HG02759 (cell line): Measurements from ENCODE around the gene CAMK1D.
"Not testable (repeated sequence)": the region's sequence is repeated elsewhere in the genome, so short reads cannot be mapped to it uniquely, and the experiment has no call there.

Source experiments
- ATAC-seq: cut with Tn5 transposase; IDR thresholded peaks from one replicate; pipeline ENCODE4 v1.9.1; 2021; ENCODE audit warnings: mild to moderate bottlenecking, moderate library complexity; ENCODE audit not compliant: unreplicated experiment

Gene CAMK1D

DNA sequence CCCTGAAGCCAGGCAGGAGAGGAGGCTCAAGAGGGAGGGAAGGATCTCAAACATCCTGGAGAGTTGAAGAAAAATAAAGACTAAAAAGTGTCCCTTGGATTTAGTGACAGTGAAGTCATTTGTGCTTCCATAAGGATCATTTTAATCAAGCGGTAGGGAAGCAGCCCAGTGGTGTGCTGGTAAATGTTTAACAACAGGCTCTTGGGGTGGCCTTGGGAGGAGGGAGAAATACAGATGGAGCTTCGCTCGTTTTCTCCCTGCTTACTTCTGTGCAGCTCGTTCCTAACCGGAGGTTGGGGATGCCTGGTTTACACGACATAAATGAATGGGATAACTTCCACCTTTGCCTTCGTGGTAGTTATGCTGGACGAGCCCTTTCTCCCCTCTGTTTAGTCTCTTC, 140.0 kb downstream of the CAMK1D start:
- no peak for ATAC-seq

DNA sequence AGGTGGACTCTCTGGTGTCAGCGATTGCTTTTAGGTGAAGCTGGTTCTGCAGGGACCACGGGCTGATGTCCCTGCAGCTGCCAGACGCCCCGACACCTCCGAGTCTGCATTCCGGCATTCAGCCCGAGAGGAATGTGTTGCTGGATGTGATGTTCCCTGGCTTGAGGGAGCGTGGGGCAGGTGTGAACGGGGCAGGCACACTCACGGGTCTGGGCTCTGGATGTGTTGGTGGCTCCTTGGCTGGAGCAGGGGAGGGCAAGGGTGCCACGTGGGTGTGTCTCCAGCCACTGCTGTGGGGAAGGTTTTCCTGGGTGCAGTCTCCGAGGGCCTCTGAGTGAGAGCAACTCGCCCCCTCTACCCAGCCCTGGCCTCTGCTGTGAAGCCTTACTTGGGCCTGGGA, 140.5 kb downstream of the CAMK1D start:
- no peak for ATAC-seq

DNA sequence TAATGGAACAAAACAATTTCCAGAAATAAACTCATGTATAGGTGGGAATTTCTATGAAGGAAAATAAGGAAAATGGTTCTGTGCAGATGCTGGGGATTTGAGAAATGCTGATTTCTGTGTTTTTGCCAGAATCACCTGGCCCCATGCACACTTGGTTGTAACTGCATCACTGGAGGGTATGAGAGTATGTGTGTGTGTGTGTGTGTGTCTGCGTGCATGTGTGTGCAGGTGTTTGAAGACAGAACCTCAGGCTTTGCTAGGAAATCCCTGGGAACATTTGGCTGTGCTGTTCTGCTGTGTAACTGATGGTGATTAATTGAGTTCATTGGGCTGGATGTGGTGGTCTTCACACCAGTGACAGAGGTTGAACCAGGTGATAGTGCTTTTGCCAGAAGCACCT, 141.6 kb downstream of the CAMK1D start:
- no peak for ATAC-seq

DNA sequence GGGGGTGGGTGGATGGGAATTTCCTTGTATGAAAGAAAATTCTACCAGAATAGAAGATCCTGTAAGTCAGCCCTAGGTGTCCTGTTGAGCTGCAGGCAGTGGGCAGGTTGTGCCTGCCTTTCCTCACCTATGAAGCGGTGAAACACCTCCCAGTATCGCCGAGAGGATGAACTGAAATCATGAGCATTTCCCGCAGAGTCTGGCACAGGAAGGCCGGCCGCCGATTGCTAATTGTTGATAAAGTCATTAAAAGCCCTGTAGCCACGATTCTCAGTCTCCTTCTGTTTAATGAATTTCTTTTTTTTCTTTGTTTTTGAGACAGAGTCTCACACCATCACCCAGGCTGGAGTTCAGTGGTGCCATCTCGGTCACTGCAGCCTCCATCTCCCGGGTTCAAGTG, 142.1 kb downstream of the CAMK1D start:
- no peak for ATAC-seq

DNA sequence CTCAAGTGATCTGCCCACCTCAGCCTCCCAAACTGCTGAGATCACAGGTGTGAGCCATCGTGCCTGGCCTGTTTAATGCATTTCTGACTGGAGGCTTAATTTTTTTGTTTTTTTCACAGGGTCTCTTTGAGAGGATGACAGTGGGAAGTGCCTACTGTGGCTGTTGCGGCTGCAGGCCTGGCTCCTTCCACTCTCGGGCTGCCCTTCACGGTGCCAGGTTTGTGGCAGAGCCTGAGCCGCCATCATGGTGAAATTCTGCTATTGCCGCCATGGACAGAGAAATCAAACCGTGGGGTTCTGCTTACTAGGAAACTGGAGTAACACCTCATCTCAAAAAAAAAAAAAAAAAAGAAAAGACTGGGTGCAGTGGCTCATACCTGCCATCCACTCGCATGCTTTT, 142.7 kb downstream of the CAMK1D start:
- no peak for ATAC-seq

DNA sequence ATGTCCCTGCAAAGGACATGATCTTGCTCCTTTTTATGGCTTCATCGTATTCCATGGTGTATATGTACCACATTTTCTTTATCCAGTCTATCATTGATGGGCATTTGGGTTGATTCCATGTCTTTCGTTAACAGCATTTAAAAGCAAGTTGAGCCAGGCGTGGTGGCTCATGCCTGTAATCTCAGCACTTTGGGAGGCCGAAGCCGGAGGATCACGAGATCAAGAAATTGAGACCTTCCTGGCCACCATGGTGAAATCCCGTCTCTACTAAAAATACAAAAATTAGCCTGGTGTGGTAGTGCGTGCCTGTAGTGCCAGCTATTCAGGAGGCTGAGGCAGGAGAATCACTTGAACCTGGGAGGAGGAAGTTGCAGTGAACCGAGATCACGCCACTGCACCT, 147.7 kb downstream of the CAMK1D start:
- not testable (repeated sequence) for ATAC-seq

DNA sequence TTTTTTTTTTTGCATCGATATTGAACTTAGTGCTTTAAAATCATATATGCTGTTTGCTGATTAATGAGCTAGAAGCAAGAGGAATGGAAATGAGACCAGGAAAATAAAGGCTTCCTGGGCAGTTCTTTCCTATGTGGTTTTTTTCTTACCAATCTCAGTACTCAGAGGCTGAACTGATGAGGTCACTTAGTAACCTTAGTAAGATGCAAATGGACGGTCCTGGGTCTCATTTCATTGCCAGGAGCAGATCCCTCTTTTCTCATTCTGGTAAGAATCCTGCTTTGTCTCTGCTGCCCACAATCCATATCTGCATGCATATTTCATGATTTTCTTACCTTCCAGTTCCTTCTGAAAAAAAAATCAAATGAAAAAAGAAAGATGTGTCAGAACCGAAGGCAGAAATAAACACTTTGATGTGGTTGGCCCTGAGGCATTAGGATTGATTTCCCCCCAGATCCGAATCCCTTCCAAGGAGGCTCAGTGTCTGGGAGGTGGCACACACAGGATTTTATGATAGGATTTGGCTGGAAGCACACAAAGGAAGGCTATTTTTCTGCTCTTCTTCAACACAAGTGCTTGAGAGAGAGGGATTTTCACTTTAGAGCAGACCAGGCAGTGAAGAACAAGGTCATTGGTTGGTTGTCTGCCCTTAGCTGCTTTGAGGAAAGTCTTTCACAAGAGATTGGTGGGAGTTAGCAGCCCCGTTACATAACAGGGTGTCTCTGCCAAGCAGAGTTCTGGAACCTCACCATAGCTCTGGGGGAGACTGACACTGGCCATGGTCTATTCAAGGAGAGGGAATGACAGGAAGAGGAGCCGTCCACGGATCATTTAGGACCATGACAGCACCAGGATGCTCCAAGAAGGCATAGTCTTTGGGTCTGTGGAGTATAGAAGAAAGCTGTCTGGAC, 150.0 kb downstream of the CAMK1D start:
- no peak for ATAC-seq

DNA sequence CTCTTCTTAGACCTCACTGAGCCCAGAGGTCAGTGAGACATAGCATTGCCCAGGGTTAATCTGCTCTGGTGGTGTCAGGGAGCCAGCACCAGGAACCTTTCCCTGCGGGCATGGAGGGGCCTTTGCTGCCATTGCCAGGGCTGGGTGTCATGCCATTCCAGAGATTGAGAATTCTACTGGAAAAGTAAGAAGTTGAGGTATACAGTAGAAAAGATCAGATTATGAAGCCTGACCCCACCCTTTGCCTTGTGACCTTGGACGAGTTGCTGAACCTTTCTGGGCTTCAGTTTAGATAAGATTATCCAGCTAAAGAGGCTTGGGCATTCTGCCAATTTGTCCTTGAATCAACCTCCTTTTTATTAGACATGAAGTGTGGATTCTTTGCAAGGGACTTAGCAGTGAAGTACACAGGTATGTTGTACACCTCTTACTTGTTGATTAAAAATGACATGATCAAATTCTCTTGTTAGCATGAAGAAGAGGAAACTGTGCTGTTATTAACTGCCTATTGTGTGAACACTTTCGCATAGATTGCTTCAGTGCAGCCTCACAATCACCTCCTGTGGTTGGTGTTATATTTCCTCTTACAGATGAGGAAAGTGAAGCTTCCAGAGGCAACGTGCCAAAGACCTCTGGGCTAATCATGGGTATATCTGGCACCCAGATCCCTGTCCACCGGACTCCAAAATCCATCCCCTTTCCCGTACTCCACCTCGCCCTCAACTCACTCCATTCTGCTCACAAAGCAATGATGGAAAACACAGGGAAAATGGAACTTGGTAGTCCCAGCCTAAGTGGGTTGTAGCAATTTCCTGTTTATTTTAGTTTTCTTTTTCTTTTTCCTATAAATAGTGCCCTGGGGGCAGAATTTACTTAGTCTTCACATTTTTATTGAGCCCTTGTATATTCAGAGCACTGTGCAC, 151.3 kb downstream of the CAMK1D start:
- no peak for ATAC-seq

DNA sequence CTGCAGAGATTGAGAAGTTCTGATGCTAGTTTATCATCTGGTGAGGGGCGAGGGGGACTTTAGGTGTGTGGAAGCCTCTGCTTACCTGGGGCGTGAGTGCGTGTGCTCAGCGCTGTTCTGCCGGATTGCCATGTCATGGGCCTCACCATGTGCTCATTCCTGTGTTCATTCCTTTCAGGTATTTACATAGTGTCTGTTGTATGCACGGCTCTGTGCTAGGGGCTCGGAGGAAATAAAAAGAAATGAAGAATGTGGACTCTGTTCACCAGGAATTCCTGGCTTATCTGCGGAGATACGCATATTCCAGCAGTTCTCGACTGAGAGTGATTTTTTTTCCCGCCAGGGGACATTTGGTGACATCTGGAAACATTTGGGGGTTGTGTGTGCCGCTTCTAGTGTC, 152.0 kb downstream of the CAMK1D start:
- ATAC-seq, result no peak

DNA sequence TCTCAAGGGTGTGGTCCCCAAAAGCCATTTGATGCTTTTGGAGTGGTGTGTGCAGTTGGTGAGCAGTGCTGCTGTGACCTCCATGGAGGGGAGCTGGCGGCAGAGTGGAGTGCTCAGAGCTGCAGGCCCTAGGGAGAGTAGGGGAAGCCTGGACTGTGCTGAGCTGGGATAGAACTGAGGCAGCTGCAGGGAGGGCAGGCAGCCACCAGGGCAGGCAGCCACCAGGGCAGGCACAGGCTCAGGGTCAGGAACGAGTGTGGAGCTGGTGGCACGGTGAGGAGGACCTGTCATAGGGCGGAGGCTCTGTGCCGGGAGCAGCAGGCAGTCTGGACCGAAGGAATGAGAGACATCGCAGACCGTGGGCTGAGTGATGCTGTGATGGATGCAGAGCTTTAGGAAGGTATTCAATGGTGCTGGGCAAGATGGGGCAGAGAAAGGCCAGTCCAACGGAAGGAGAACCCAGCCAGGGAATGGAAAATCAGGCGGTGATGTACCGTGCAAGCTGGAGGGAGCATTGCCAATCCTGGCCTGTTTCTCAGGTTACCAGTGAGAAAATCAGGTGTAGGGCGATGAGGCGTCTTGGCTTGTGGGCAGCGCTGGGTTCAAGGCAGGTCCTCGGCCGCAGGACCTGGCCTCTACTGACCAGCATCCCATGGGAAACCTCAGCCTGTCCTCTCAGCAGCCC, 152.6 kb downstream of the CAMK1D start:
- no peak for ATAC-seq

DNA sequence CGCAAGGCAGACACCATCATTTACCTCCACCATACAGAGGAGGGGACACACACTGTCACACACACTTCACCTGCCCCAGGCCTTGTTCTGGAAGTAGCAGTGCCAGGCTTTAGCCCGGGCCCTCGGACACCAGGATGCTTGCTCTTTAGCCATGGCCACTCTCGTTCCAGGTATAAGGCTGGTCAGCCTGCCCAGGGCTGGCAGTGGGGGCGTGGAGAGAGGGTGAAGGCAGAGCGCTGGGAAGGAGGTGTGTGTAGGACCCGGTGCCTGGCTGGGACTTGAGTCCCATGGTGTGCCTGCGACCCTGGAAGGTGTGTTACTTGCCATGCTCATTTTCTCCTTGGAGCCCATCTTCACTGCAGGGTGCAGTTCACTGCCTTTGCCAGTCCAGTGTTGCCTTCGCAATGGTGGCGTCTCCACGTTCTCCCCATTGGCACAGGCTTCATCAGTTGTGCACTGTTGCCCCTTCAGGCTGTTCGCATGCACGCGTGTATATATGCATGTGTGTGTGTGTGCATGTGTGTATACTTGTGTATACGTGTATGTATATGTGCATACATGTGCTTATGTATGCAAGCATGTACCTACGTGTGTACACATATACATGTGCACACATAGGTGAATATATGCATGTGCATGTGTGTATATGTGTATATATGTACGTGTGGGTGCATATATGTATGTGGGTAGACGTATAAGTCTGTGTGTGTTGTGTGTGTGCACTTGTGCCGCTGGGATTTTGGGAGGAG, 153.4 kb downstream of the CAMK1D start:
- no peak for ATAC-seq

DNA sequence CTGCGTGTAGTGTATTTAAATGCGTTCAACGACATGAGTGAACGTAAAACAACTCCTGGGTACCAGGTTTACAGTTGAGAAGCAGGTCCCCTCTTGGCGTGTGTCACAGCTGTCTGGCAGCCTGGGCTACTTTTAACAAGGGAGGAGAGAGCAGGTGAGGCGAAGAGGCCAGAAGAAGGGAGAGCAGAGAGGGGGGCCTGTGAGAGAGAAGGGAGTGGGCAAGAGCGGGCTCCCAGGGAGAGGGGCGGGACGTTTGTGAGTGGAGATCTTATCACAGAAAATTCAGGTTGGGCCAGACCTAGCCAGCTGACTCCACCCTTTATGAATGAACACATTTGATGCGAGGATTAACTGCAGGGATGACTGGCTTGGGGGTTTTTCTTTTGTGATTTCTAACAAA, 154.0 kb downstream of the CAMK1D start:
- ATAC-seq, result no peak

DNA sequence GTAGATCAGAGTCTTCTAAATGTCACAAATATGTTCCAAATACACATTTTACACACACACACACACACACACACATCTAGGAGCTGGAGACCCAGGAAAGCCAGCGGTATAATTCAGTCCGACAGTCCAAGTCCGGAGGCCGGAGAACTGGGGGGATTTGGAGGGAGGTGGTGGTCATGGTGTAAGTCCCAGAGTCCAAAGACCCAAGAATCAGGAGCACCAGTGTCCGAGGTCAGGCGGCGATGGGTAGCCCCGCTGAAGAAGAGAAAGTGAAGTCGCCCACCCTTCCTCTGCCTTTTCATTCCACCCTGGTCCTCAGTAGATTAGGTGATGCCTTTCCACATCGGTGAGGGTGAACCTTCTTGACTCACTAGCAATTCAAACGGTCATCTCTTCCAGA, 154.8 kb downstream of the CAMK1D start:
- ATAC-seq, result no peak

DNA sequence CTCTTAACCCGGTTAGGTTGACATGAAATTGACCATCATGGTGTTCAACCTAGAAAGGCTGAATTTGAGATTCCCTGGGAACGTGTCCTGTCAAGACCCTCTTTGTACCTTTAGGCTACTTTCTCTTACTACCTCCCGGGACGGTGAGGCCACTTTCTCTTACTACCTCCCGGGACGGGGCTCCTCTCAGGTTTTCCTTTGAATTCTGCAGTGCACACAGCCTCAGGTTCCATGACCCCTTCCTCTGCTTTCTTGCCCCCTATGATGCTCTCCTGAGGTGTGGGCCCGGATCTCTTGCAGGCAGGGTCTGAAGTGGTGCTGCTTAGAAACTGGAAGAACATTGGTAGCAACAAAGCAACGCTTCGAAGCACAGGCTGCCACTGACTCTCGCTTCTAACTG, 155.3 kb downstream of the CAMK1D start:
- no peak for ATAC-seq

DNA sequence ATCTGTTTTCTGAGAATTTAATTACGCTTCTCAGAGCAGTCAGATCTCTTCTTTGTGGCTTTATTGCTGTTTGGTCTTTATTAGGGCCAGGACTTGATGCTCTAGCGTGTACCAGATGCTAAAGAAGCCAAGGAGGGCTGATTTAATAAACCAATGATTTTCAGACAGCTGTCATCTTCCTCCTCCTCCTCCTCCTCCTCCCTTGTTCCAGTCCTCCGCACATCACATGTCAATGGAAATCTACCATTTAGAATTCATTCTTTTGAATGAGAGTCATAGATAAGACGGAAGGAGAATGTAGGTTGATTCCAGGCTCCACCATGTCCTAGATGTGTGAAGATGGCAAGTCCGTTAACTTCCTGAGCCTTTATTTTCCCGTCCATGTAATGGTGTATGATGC, 156.3 kb downstream of the CAMK1D start:
- no peak for ATAC-seq

DNA sequence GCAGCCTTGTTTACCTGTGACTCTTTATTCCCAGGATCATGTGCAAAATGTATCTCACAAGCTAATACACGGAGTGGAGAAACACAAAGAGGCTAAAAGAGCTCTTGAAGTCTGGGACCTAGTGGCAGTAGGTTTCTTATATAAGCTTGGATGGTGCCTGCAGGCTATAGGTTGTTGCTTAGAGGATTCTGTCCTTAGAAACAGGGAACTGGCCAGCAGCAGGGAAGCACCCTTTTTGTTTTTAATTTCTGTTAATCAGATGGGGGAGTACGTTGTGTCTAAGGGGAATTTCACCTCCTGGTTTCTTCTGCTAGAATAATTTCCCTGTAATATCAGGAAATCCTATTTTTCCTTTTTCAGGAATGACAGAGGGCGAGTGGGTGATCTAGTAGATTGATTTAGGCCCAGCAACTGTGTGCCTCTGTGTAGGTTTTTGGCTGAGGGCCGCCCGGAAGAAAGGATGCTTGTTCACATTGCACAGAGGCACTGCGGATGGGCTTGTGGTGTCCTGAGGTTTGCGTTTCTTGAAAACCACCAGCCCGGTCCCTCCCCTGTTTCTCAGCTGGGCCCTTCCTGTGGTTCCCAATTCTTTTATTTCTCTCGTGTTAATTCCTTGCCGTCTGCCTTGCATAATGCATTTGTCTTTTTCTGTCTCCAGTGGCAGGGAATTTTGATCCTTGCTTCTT, 158.0 kb downstream of the CAMK1D start:
- no peak for ATAC-seq

DNA sequence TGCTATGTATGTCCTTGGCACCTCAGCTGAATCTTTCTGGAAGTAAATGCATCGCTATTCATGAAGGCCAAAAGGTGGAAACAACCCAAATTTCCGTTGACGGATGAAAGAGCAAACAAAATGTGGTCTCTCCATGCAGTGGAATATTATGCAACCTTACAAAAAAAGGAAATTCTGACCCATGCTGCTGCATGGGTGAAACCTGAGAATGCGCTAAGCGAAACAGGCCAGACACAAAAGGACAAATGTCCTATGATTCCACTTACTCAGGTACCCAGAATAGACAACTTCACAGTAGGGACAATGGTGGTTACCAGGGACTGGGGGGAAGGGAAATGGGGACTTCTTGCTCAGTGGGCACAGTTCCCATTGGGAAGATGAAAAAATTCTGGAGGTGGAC, 158.8 kb downstream of the CAMK1D start:
- ATAC-seq, result no peak

DNA sequence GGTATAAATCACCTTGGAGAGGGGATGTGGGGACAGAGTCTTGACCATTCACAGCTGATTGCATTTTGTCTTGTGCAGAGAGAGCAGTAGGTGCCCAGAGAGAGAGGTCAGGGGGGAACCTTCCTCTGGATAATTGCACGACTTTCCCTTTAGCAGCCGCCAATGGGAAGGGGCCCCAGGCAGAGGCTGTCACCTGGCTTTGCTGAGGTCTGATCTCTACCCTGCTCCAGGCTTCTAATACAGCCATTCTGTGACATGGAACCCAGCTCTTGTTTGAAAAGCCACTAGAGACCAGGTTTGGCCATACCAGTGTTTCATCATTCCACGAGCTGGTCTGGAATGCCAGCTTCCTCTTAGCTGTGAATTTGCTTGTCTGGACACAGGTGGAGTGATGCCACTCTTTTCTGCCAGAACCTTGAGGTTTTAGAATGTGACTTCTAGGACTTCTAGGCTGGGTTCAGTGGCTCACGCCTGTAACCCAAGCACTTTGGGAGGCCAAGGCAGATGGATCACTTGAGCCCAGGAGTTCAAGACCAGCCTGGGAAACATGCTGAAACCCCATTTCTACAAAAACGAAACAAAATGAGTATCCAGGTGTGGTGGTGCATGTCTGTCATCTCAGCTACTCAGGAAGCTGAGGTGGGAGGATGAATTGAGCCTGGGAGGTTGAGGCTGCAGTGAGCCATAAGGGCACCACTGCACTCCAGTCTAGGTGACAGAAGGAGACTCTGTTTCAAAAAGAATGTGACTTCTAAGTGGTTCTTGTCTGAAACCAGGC, 159.9 kb downstream of the CAMK1D start:
- ATAC-seq, result no peak

DNA sequence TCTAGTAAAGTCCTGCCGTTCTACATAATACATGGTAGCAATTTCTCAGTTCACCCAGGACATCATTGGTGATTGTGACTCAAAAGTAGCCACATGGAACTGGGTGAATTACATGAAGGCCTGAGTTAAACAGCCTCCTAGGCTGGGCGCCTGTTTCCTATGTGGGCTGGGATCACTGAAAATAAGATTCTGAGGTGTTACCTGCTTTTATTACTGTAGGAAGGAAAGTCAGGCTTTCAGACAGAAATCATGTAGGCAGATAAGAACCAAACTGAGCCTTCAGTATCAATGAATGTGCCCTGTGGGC, 160.4 kb downstream of the CAMK1D start:
- no peak for ATAC-seq
